Measurements from ENCODE around the gene AUTS2. TPM values are rescaled to one million over a fixed set of nuclear protein-coding genes. Genes with fewer than 3 reads are reported as not detected.

Gene AUTS2
- total RNA-seq, 1 experiment from 2014 or later: 50.0 TPM

GRCh38 chr7:70472601-70473237, 874.4 kb downstream of the AUTS2 start:
- ATAC-seq: no peak
- H3K36me3 Mint-ChIP-seq: no peaks in the 10 kb centered on the region
- DNase-seq (ENCODE audit: low spot score): no peak
- H3K27ac Mint-ChIP-seq: no peak overlapping the region
- H3K4me1 Mint-ChIP-seq: 0 out of 2 replicates have a peak, but pooled peaks cover 2% of the 10 kb centered on the region
- no peak for TF ChIP-seq GTF2I (CRISPR knock-in tag; conservative IDR thresholded peaks at IDR 0.05)
- TF ChIP-seq, protein P1, sequence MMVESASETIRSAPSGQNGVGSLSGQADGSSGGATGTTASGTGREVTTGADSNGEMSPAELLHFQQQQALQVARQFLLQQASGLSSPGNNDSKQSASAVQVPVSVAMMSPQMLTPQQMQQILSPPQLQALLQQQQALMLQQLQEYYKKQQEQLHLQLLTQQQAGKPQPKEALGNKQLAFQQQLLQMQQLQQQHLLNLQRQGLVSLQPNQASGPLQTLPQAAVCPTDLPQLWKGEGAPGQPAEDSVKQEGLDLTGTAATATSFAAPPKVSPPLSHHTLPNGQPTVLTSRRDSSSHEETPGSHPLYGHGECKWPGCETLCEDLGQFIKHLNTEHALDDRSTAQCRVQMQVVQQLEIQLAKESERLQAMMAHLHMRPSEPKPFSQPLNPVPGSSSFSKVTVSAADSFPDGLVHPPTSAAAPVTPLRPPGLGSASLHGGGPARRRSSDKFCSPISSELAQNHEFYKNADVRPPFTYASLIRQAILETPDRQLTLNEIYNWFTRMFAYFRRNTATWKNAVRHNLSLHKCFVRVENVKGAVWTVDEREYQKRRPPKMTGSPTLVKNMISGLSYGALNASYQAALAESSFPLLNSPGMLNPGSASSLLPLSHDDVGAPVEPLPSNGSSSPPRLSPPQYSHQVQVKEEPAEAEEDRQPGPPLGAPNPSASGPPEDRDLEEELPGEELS (CRISPR knock-in tag; IDR thresholded peaks at IDR 0.05): no peak
- TF ChIP-seq NR3C1 (CRISPR knock-in tag; conservative IDR thresholded peaks at IDR 0.05; ENCODE audit: low read depth): no peak
- TF ChIP-seq GRHL2 (CRISPR knock-in tag; IDR thresholded peaks at IDR 0.05; ENCODE audit: insufficient replicate concordance, severe bottlenecking): no peak
- TF ChIP-seq ZNF138 (CRISPR knock-in tag; conservative IDR thresholded peaks at IDR 0.05): no peak
- TF ChIP-seq, protein P2, sequence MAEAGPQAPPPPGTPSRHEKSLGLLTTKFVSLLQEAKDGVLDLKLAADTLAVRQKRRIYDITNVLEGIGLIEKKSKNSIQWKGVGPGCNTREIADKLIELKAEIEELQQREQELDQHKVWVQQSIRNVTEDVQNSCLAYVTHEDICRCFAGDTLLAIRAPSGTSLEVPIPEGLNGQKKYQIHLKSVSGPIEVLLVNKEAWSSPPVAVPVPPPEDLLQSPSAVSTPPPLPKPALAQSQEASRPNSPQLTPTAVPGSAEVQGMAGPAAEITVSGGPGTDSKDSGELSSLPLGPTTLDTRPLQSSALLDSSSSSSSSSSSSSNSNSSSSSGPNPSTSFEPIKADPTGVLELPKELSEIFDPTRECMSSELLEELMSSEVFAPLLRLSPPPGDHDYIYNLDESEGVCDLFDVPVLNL (CRISPR knock-in tag; IDR thresholded peaks at IDR 0.05; ENCODE audit: borderline replicate concordance, low read depth): no peak
- TF ChIP-seq, protein P3, sequence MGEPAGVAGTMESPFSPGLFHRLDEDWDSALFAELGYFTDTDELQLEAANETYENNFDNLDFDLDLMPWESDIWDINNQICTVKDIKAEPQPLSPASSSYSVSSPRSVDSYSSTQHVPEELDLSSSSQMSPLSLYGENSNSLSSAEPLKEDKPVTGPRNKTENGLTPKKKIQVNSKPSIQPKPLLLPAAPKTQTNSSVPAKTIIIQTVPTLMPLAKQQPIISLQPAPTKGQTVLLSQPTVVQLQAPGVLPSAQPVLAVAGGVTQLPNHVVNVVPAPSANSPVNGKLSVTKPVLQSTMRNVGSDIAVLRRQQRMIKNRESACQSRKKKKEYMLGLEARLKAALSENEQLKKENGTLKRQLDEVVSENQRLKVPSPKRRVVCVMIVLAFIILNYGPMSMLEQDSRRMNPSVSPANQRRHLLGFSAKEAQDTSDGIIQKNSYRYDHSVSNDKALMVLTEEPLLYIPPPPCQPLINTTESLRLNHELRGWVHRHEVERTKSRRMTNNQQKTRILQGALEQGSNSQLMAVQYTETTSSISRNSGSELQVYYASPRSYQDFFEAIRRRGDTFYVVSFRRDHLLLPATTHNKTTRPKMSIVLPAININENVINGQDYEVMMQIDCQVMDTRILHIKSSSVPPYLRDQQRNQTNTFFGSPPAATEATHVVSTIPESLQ (CRISPR knock-in tag; IDR thresholded peaks at IDR 0.05): no peak
- no peak for TF ChIP-seq PREB (CRISPR knock-in tag; IDR thresholded peaks at IDR 0.05; ENCODE audit: borderline replicate concordance)
- TF ChIP-seq ZNF416 (CRISPR knock-in tag; IDR thresholded peaks at IDR 0.05): no peak
- TF ChIP-seq, protein P4, sequence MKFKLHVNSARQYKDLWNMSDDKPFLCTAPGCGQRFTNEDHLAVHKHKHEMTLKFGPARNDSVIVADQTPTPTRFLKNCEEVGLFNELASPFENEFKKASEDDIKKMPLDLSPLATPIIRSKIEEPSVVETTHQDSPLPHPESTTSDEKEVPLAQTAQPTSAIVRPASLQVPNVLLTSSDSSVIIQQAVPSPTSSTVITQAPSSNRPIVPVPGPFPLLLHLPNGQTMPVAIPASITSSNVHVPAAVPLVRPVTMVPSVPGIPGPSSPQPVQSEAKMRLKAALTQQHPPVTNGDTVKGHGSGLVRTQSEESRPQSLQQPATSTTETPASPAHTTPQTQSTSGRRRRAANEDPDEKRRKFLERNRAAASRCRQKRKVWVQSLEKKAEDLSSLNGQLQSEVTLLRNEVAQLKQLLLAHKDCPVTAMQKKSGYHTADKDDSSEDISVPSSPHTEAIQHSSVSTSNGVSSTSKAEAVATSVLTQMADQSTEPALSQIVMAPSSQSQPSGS (CRISPR knock-in tag; IDR thresholded peaks at IDR 0.05; ENCODE audit: borderline replicate concordance, low read depth): no peak
- TF ChIP-seq ZNF232 (CRISPR knock-in tag; IDR thresholded peaks at IDR 0.05): no peak
- TF ChIP-seq TCF7 (CRISPR knock-in tag; IDR thresholded peaks at IDR 0.05; ENCODE audit: low read depth): no peak
- TF ChIP-seq ESRRA (CRISPR knock-in tag; IDR thresholded peaks at IDR 0.05; ENCODE audit: borderline replicate concordance): no peak
- no peak for TF ChIP-seq FOXK1 (CRISPR knock-in tag; IDR thresholded peaks at IDR 0.05)
- TF ChIP-seq CTCF (IDR thresholded peaks at IDR 0.05): no peak
- no peak for TF ChIP-seq CBFB (CRISPR knock-in tag; IDR thresholded peaks at IDR 0.05; ENCODE audit: low read depth)
- H3K27me3 Mint-ChIP-seq (ENCODE audit: low read depth): no peaks in the 10 kb centered on the region
- ChIA-PET POLR2A (interaction anchor here (0.6 kb wide), 1 partner anchor 31 kb away, joined by 5 read pairs; no protein-coding TSS in a partner anchor), CTCF (no interaction called here)
- H3K9me3 Mint-ChIP-seq: no peaks in the 10 kb centered on the region
- H3K4me3 Mint-ChIP-seq: no peak overlapping the region
